GM18511 (cell line): ENCODE results near the gene EDAR.

Experiments
- ATAC-seq: cut with Tn5 transposase; IDR thresholded peaks from one replicate; pipeline ENCODE4 v1.9.1; 2021; ENCODE audit warnings: mild to moderate bottlenecking, moderate library complexity; ENCODE audit not compliant: unreplicated experiment

The EDAR gene

GRCh38 chr2:108911807-108912628 is 77.0 kb downstream of the EDAR start:
- no peak for ATAC-seq

GRCh38 chr2:108911401-108911800 is 77.6 kb downstream of the EDAR start:
- no peak for ATAC-seq

GRCh38 chr2:108910541-108911396 is 78.3 kb downstream of the EDAR start:
- ATAC-seq = no peak

GRCh38 chr2:108910011-108910431 is 79.0 kb downstream of the EDAR start:
- no peak for ATAC-seq

- ATAC-seq = no peak
Measured at GRCh38 chr2:108909275-108909823, 79.7 kb downstream of the EDAR start.

- ATAC-seq = no peak
Measured at GRCh38 chr2:108908713-108909070, 80.3 kb downstream of the EDAR start.

GRCh38 chr2:108907822-108908712 is 81.0 kb downstream of the EDAR start:
- no peak for ATAC-seq

- no peak for ATAC-seq
Measured at GRCh38 chr2:108906403-108907077, 82.5 kb downstream of the EDAR start.

- no peak for ATAC-seq
Measured at GRCh38 chr2:108905906-108906305, 83.1 kb downstream of the EDAR start.

GRCh38 chr2:108905176-108905575 is 83.8 kb downstream of the EDAR start:
- ATAC-seq = no peak

- ATAC-seq = no peak
Measured at GRCh38 chr2:108904680-108905079, 84.3 kb downstream of the EDAR start.

- ATAC-seq = no peak
Measured at GRCh38 chr2:108898315-108899082, 90.5 kb downstream of the EDAR start.

GRCh38 chr2:108896741-108897140 is 92.3 kb downstream of the EDAR start:
- no peak for ATAC-seq

- no peak for ATAC-seq
Measured at GRCh38 chr2:108895188-108895587, 93.8 kb downstream of the EDAR start.

- ATAC-seq = no peak
Measured at GRCh38 chr2:108894766-108895165, 94.3 kb downstream of the EDAR start.

- no peak for ATAC-seq
Measured at GRCh38 chr2:108893277-108893676, 95.7 kb downstream of the EDAR start.

GRCh38 chr2:108889907-108890306 is 99.1 kb downstream of the EDAR start:
- ATAC-seq = no peak

- no peak for ATAC-seq
Measured at GRCh38 chr2:108884619-108885018, 104.4 kb downstream of the EDAR start.

- no peak for ATAC-seq
Measured at GRCh38 chr2:108878276-108878675, 110.7 kb downstream of the EDAR start.
